AG04449 (cell line): ENCODE results near the gene UNC13C.

Source experiments
- CTCF ChIA-PET: fragments of 350-600 bp; formaldehyde crosslinking; extraction: SDS; loops from one replicate; lab custom pipeline; 2021; ENCODE audit warnings: antibody characterized with exemption; lab: Yijun Ruan, JAX
- POLR2A ChIA-PET: fragments of 400-600, 350-600 bp; formaldehyde crosslinking; extraction: SDS; loops from one replicate; lab custom pipeline; 2020; ENCODE audit warnings: antibody characterized with exemption, inconsistent platforms; lab: Yijun Ruan, JAX
- DNase-seq: peaks from one replicate; pipeline ENCODE4 v3.0.0-alpha.2; 2010; ENCODE audit warnings: low read depth, low spot score
- H3K4me3 ChIP-seq: 2 replicates; pipeline ENCODE4 v1.5.1; 2011; ENCODE audit warnings: low read depth, mild to moderate bottlenecking, control low read depth, low read length
- TF ChIP-seq, protein P1 (sequence below): IDR thresholded peaks from one replicate; pipeline ENCODE4 v1.5.1; 2011; ENCODE audit warnings: mild to moderate bottlenecking, moderate library complexity, low read length, control low read depth, inconsistent platforms; ENCODE audit not compliant: insufficient read depth; ENCODE audit errors: missing control alignments

Gene UNC13C

DNA sequence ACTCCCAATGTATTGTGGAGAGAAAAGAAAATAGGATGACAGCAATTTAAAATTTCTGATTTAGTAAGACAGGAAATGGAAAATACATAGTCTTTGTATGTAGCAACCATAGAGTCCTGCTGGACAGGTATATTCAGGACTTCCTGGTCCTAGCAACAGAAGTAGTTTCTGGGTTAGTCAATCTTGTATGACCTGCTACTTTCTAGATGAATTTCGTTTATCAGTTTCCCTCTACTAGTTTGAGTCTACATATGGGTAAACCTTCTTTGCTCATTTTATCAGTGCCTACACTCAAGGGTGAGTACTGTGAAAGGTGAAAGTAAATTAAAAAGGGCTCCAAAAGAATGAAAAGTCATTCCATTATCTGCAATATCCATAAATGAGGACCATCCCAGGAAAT lies 309.8 kb downstream of the UNC13C start:
- ChIA-PET POLR2A (no interaction called here), CTCF (no interaction called here)
- DNase-seq, result no peak
- TF ChIP-seq, protein P1, sequence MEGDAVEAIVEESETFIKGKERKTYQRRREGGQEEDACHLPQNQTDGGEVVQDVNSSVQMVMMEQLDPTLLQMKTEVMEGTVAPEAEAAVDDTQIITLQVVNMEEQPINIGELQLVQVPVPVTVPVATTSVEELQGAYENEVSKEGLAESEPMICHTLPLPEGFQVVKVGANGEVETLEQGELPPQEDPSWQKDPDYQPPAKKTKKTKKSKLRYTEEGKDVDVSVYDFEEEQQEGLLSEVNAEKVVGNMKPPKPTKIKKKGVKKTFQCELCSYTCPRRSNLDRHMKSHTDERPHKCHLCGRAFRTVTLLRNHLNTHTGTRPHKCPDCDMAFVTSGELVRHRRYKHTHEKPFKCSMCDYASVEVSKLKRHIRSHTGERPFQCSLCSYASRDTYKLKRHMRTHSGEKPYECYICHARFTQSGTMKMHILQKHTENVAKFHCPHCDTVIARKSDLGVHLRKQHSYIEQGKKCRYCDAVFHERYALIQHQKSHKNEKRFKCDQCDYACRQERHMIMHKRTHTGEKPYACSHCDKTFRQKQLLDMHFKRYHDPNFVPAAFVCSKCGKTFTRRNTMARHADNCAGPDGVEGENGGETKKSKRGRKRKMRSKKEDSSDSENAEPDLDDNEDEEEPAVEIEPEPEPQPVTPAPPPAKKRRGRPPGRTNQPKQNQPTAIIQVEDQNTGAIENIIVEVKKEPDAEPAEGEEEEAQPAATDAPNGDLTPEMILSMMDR, result no peak
- H3K4me3 ChIP-seq, result no peak overlapping the region

DNA sequence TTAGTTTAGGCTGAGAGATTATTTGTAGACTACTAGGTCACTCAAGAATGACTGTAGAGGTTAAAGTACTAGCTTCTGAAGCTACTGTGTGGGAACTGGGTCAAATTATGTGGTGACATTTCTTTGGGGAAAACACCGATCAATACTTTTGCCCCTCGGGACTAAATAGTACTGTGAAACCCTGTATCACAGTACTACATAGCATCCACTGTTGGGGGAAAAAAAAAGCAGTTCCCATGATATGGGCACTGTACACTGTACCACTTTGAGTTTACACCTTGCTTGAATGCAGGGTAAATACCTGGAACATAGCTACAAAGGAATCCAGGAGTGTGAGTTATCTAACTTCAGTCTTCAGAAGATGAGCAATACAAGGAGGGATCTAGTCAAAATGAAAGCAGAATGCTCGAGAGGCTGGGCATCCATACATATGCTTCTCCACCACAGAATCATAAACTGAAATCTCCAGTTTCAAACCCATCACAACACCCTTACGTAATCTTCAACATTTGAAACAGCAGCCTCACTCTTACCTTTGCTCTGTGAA lies 311.4 kb downstream of the UNC13C start:
- ChIA-PET CTCF (no interaction called here), POLR2A (no interaction called here)
- TF ChIP-seq, protein P1, result no peak
- H3K4me3 ChIP-seq, result no peak overlapping the region
- no peak for DNase-seq

DNA sequence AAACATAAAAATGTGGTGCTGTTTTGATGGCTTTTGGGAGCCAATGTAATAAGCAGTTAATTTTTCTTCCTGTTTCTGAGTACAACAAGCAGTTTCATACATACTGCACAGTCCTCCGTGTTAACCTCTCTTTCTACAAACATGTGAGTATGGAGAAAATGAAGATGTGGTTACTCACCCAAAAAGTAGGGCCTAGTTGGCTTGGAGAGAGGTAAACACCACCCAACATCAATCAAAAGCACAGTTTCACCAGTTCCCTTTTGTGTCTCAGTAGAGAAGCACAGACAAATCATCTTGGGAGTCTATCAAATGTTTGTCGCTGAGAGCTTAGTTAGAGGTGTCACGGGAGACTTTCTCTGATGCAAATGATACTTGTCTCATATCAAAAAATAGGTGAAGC lies 320.2 kb downstream of the UNC13C start:
- DNase-seq, result no peak
- CTCF ChIA-PET, result no interaction called here
- POLR2A ChIA-PET, result no interaction called here
- H3K4me3 ChIP-seq, result no peak overlapping the region
- TF ChIP-seq, protein P1, result no peak

DNA sequence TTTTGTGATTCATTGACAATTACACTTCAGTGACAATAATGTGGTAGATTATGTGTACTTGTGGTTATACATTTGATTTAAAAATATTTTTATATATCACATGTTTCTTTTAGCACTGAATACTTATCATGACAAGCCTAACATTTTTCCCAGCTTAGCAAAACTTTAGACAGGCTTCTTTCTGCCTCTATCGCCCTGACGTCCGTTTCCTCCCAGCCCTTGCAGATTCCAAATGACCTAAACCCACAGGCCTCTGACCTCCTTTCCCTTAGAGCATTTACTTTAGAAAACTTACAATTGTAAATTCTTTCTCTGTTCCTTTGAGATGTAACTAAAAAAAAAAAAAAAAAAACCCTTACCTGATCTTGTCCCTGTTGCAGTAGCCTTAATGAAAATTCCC lies 326.1 kb downstream of the UNC13C start:
- TF ChIP-seq, protein P1, result no peak
- no peak for DNase-seq
- ChIA-PET CTCF (no interaction called here), POLR2A (no interaction called here)
- H3K4me3 ChIP-seq, result no peak overlapping the region

DNA sequence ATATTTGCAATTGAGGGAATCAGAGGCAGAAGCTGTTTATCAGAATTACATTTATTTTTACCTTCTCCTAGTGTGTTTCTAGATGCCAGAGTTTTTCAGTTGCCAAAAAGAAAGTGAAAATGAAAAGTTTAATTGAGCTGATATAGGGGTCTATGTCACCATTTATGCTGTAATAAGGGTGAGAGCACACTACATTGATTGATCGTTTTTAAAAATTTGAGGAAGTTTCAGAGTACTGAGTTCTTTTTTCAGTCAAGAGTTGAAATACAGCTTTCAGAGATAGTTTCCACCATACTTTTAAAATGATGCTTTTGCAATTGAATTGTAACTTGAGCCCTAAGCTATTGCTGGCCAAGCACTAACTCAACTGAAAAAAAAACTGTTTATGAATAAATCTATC lies 326.9 kb downstream of the UNC13C start:
- no peak for DNase-seq
- TF ChIP-seq, protein P1, result no peak
- no peak overlapping the region for H3K4me3 ChIP-seq
- CTCF ChIA-PET, result no interaction called here
- POLR2A ChIA-PET, result no interaction called here

DNA sequence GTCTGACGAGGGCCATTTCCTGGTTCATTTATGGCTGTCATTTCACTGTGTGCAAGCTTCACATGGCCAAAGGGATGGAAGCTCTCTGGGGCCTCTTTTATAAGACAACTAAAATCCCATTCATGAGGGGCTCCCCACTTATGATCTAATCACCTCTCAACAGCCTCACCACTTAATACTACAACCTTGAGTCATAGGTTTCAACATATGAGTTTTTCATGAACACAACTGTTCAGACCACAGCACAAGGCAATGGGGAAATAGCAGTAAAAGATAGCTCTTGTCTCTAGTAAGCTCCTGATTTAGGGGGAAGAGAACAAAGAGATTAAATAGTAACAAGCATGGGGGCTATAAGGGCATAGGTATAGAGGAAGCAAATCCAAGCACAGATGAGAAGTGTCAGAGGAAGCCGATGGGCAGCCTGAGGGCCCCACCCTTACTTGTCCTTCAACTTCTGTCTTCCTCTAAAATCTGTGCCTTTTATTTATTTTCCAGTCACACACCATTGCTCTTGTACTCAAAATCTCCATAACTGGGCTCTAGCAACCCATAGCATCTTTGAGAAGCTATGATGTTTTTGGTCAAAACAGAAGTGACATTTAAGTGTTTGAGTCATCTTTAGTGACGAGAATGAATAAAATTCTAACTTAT lies 329.1 kb downstream of the UNC13C start:
- TF ChIP-seq, protein P1, result no peak
- CTCF ChIA-PET, result no interaction called here
- POLR2A ChIA-PET, result no interaction called here
- no peak overlapping the region for H3K4me3 ChIP-seq
- no peak for DNase-seq
